ENCODE data around the gene OSGIN1.

Gene OSGIN1

GRCh38 chr16:84007965-84008364 is 54.9 kb downstream of the OSGIN1 start:
- DNase-seq, result no peak

- DNase-seq, result no peak
These were observed 56.2 kb downstream of the OSGIN1 start for GRCh38 chr16:84009282-84009681.

DNA sequence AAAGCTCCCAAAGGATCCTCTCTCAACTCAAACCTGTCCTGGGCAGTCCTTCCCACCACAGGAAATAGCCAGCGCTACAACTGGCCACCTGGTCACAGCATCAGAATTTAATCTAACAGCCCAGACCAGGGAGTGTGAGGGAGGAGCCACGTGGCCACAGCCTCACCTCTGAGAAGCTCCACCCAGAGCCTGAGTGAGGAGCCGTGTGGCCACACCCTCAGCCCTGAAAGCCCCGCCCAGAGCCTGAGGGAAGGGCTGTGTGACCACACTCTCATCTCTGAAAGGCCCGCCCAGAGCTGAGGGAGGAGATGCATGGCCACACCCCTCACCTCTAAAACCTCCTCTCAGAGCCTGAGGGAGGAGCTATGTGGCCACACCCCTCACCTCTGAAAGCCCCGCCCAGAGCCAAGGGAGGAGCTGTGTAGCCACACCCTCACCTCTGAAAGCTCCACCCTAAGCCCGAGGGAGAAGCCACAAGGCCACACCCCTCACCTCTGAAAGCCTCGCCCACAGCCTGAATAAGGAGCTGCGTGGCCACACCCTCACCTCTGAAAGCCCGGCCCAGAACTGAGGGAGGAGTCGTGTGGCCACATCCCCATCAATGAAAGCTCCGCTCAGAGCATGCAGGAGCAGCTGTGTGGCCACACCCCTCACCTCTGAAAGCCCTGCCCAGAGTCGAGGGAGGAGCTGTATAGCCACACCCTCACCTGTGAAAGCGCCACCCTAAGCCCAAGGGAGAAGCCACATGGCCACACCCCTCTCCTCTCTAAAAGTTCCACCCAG is 60.9 kb downstream of the OSGIN1 start:
- DNase-seq, result peak; percentile 97

GRCh38 chr16:84014570-84015327 is 61.7 kb downstream of the OSGIN1 start:
- DNase-seq, result no peak

GRCh38 chr16:84015399-84015798 is 62.4 kb downstream of the OSGIN1 start:
- DNase-seq, result no peak
